PC-9 (cell line): ENCODE measurements around the gene MTCL1. TPM values are rescaled to one million over a fixed set of nuclear protein-coding genes. Genes with fewer than 3 reads are reported as not detected.

Experiments
- BruUV-seq: library from RNA; stranded (reverse); fragments of 400-500 nt; replicated peaks from 2 replicates; lab custom pipeline; 2021; lab: Mats Ljungman, UMichigan
- CTCF ChIA-PET: fragments of 300-600 bp; sonication (Branson Sonifier 250); formaldehyde crosslinking; loops from one replicate; lab custom pipeline; 2022; ENCODE audit warnings: antibody characterized with exemption; lab: Charles Lee
- POLR2A ChIA-PET: fragments of 300-600 bp; sonication (Branson Sonifier 250); formaldehyde crosslinking; loops from one replicate; lab custom pipeline; 2022; ENCODE audit warnings: antibody characterized with exemption; ENCODE audit not compliant: unreplicated experiment; lab: Charles Lee
- DNase-seq, 2 experiments: peaks; one replicate each; pipeline versions ENCODE4 v3.0.0 to v3.0.0-alpha.2; 2015 to 2022; ENCODE audit warnings: mixed read lengths in 1 of 2
- H2AFZ ChIP-seq: fragments of 200-600 bp; sonication (generic); 2 replicates; pipeline ENCODE4 v1.8.1; 2017; ENCODE audit warnings: antibody characterized with exemption
- H3F3A ChIP-seq: fragments of 200-600 bp; sonication (generic); 2 replicates; pipeline ENCODE4 v1.8.1; 2017; ENCODE audit warnings: antibody characterized with exemption, mild to moderate bottlenecking, low read depth; ENCODE audit not compliant: insufficient read depth
- H3K27ac ChIP-seq: fragments of 200-600 bp; sonication (generic); 2 replicates; pipeline ENCODE4 v1.6.1; 2016; ENCODE audit warnings: mixed run types
- H3K27me3 ChIP-seq: fragments of 200-600 bp; sonication (generic); 2 replicates; pipeline ENCODE4 v1.6.1; 2016; ENCODE audit warnings: low read depth, mixed run types; ENCODE audit not compliant: insufficient read depth
- H3K36me3 ChIP-seq: fragments of 200-600 bp; sonication (generic); 2 replicates; pipeline ENCODE4 v1.6.1; 2016; ENCODE audit warnings: low read depth, mixed run types
- H3K4me1 ChIP-seq: fragments of 200-600 bp; sonication (generic); replicated peaks from 2 replicates; pipeline ENCODE4 v1.6.1; 2016; ENCODE audit warnings: mixed run types; ENCODE audit not compliant: insufficient read depth
- H3K4me2 ChIP-seq: fragments of 200-600 bp; sonication (generic); 2 replicates; pipeline ENCODE4 v1.6.1; 2017; ENCODE audit warnings: mixed run types
- H3K4me3 ChIP-seq: fragments of 200-600 bp; sonication (generic); 2 replicates; pipeline ENCODE4 v1.6.1; 2016; ENCODE audit warnings: mixed run types
- H3K79me2 ChIP-seq: fragments of 200-600 bp; sonication (generic); 2 replicates; pipeline ENCODE4 v1.6.1; 2017; ENCODE audit warnings: low read depth, mixed run types
- H3K9me2 ChIP-seq: fragments of 200-600 bp; sonication (generic); 2 replicates; pipeline ENCODE4 v1.8.1; 2017; ENCODE audit warnings: mild to moderate bottlenecking; ENCODE audit not compliant: insufficient read depth
- H3K9me3 ChIP-seq: fragments of 200-600 bp; sonication (generic); 2 replicates; pipeline ENCODE4 v1.8.1; 2016; ENCODE audit warnings: low read depth; ENCODE audit not compliant: insufficient read depth
- H4K20me1 ChIP-seq: fragments of 200-600 bp; sonication (generic); 2 replicates; pipeline ENCODE4 v1.8.1; 2017; ENCODE audit not compliant: insufficient read depth
- CTCF ChIP-seq: fragments of 200-600 bp; sonication (generic); conservative IDR thresholded peaks from 2 replicates; pipeline ENCODE4 v1.6.1; 2017; ENCODE audit warnings: mixed run types, antibody characterized with exemption, mild to moderate bottlenecking, moderate library complexity
- EZH2 ChIP-seq: fragments of 200-600 bp; sonication (generic); IDR thresholded peaks from 2 replicates; pipeline ENCODE4 v1.8.0; 2017; ENCODE audit warnings: antibody characterized with exemption, low read depth
- intact Hi-C: fragments of 100-400 bp; cut with micrococcal nuclease; formaldehyde crosslinking; loops from one replicate; pipeline ENCODE4 v1.10.0; 2022; ENCODE audit not compliant: unreplicated experiment
- total RNA-seq: library from RNA; stranded (reverse); gene quantifications from 2 replicates; pipeline ENCODE4 v1.2.3, GENCODE V29; 2021

MTCL1 gene
- total RNA-seq, 1 experiment from 2014 or later = 29.6 TPM

GRCh38 chr18:8854962-8855361, 149.6 kb downstream of the MTCL1 start:
- Histone ChIP-seq H3K9me2 (no peaks in the 10 kb centered on the region), H3K4me2 (no peak overlapping the region), H3K27me3 (no peaks in the 10 kb centered on the region), H3K36me3 (no peaks in the 10 kb centered on the region), H3K9me3 (no peaks in the 10 kb centered on the region), H3K79me2 (no peaks in the 10 kb centered on the region), H4K20me1 (no peaks in the 10 kb centered on the region), H2AFZ (no peak overlapping the region), H3F3A (peaks cover 13% of the 10 kb centered on the region; the same call in 1 of the 2 replicates), H3K27ac (no peak overlapping the region), H3K4me1 (peaks cover 17% of the 10 kb centered on the region), H3K4me3 (no peak overlapping the region)
- POLR2A ChIA-PET = no interaction called here
- TF ChIP-seq CTCF (no peak), EZH2 (no peak)
- BruUV-seq = no TSS peak
- DNase-seq = no peak
- intact Hi-C loops = no loop called here
- CTCF ChIA-PET = no interaction called here

GRCh38 chr18:8856212-8856611, 150.9 kb downstream of the MTCL1 start:
- Histone ChIP-seq H3K4me2 (no peak overlapping the region), H3K4me3 (no peak overlapping the region), H4K20me1 (no peaks in the 10 kb centered on the region), H2AFZ (no peak overlapping the region), H3K27ac (no peak overlapping the region), H3K79me2 (no peaks in the 10 kb centered on the region), H3K9me2 (no peaks in the 10 kb centered on the region), H3K27me3 (no peaks in the 10 kb centered on the region), H3F3A (peaks cover 19% of the 10 kb centered on the region; the same call in 1 of the 2 replicates), H3K9me3 (no peaks in the 10 kb centered on the region), H3K36me3 (no peaks in the 10 kb centered on the region), H3K4me1 (peaks cover 29% of the 10 kb centered on the region)
- DNase-seq = no peak
- intact Hi-C loops = no loop called here
- ChIA-PET POLR2A (no interaction called here), CTCF (no interaction called here)
- no TSS peak for BruUV-seq
- TF ChIP-seq CTCF = no peak
- TF ChIP-seq EZH2 = no peak

GRCh38 chr18:8856769-8857393, 151.5 kb downstream of the MTCL1 start:
- no peak overlapping the region for H3K27ac ChIP-seq
- TF ChIP-seq CTCF = no peak
- TF ChIP-seq EZH2 = no peak
- CTCF ChIA-PET = no interaction called here
- H4K20me1 ChIP-seq = no peaks in the 10 kb centered on the region
- intact Hi-C loops = no loop called here
- no peaks in the 10 kb centered on the region for H3K27me3 ChIP-seq
- no peak for DNase-seq
- no TSS peak for BruUV-seq
- H3K9me2 ChIP-seq = no peaks in the 10 kb centered on the region
- POLR2A ChIA-PET = no interaction called here
- no peak overlapping the region for H3K4me2 ChIP-seq
- H3K4me1 ChIP-seq = peaks cover 36% of the 10 kb centered on the region
- peaks cover 19% of the 10 kb centered on the region; the same call in 1 of the 2 replicates for H3F3A ChIP-seq
- H3K79me2 ChIP-seq = no peaks in the 10 kb centered on the region
- no peak overlapping the region for H2AFZ ChIP-seq
- H3K4me3 ChIP-seq = no peak overlapping the region
- H3K9me3 ChIP-seq = no peaks in the 10 kb centered on the region
- no peaks in the 10 kb centered on the region for H3K36me3 ChIP-seq
